ENCODE results near the gene CERT1. TPM values are rescaled to one million over a fixed set of nuclear protein-coding genes. Genes with fewer than 3 reads are reported as not detected.

The CERT1 gene
- total RNA-seq, 1 donor from 2014 or later = 29.3 TPM

- ATAC-seq (no peak), DNase-seq (no peak)
- intact Hi-C loops (cut with micrococcal nuclease) = no loop called here
Observed at GRCh38 chr5:75364571-75365280, 146.7 kb downstream of the CERT1 start.

GRCh38 chr5:75363726-75364495 is 147.5 kb downstream of the CERT1 start:
- peak; percentile 43 for DNase-seq
- ATAC-seq = peak; percentile 94
- intact Hi-C loops (cut with micrococcal nuclease) = no loop called here

DNA sequence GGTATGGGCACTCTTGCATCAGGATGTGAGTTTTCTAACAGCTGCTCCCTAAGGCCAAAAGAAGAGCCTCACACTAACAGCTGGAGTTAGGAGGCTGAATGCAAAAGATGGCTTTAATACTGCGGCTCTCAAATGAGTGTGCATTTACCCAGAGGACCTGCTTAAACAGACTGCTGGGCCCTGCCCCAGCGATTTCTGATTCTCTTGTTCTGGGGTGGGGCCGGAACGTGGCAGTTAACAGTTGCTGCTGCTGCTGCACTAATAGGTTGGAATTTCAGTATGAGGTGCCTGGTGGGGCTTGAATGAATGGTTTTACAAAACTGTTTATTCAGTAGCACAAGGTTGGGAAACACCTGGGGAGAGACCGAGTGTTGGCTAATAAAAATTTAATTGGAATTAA is 148.3 kb downstream of the CERT1 start:
- DNase-seq = no peak
- no peak for ATAC-seq
- intact Hi-C loops (cut with micrococcal nuclease) = no loop called here

DNA sequence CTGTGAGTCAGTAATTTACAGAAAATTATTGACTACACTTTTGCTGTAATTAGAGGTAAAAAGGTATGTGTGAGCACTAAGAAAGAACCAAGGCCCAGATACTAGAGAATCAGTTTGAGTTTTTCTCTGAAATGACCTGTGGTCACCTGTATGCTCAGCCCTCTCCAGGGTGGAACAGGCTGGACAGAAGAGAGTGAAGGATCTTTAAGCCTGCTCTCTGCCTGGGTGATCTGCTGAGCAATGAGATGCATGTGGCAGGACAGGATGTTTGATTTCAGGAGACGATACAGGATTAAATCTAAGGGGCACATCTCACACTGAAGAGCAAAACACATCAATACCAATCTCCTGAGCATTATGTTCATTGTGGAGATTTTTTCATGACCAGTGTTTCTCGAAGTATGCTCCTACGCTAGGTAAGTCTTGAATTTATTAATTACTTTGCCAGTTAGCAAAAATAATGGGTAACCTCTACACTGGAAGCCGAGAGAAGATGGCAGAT is 148.9 kb downstream of the CERT1 start:
- no peak for DNase-seq
- ATAC-seq = no peak
- intact Hi-C loops (cut with micrococcal nuclease) = no loop called here

DNA sequence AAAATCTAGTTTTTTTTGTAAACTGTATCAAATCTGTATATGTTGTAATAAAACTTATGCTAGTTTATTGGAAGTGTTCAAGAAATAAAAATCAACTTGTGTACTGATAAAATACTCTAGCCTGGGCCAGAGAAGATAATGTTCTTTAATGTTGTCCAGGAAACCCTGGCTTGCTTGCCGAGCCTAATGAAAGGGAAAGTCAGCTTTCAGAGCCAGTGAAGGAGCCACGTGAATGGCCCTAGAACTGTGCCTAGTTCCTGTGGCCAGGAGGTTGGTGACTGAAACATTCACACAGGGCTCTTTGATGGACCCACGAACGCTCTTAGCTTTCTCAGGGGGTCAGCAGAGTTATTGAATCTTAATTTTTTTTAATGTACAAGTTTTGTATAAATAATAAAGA is 150.1 kb downstream of the CERT1 start:
- no peak for DNase-seq
- ATAC-seq = no peak
- intact Hi-C loops (cut with micrococcal nuclease) = no loop called here

DNA sequence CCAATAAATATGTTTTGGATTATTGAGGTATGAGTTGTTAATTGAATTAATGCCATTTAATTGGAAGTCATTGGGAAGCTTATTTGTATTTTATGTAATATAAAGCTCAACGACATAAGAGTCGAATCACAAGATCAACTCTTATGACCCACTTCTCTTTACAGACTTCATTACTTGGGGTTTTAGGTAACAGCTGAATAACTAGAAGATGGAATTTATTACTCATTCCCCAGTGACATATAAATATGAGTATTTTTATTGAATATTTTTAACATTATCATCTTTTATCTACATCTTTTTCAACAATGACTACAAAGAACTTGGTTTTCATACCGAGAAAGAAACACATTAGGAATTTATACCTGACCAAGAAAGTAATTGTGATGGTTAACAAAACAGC is 153.3 kb downstream of the CERT1 start:
- DNase-seq (no peak), ATAC-seq (no peak)
- intact Hi-C loops (cut with micrococcal nuclease) = no loop called here

DNA sequence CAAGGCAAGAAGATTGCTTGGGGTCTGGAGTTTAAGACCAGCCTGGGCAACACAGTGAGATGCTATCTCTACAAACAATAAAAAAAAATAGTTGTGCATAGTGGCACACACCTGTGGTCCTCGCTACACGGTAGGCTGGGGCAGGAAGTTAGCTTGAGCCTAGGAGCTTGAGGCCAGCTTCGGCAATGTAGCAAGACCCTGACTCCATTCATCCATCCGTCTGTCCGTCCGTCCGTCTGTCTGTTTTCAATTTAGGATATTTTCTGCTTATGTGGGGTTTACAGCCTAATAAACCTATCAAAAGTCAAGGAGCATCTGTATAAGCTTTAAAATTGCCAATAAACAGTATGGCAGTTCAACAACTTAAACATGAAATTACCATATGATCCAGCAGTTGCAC is 154.7 kb downstream of the CERT1 start:
- ATAC-seq = no peak

DNA sequence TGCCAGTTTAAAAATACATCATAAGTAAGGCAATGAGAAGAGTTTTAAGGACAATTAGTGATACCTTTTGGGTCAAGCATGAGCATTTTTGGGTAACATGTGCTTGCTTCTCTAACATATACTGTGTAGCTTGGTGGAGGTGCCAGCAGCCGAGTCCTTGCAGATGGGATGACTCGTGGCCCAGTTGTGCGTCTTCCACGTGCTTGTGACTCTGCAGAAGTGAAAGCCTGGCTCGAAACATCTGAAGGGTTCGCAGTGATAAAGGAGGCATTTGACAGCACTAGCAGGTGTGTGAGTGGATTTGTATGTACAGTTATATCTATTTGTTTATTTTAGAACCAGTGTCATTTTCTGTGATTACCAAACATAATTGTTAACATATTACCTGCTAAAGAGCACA is 156.2 kb downstream of the CERT1 start:
- ATAC-seq (no peak), DNase-seq (no peak)
- intact Hi-C loops (cut with micrococcal nuclease) = no loop called here

More for the DNA sequence above, 154.7 kb downstream of the CERT1 start:
- DNase-seq = no peak
- intact Hi-C loops (cut with micrococcal nuclease) = no loop called here

GRCh38 chr5:75351139-75351926 is 160.1 kb downstream of the CERT1 start:
- ATAC-seq = no peak
- intact Hi-C loops (cut with micrococcal nuclease) = no loop called here
- no peak for DNase-seq

- DNase-seq (no peak), ATAC-seq (no peak)
- intact Hi-C loops (cut with micrococcal nuclease) = no loop called here
Observed at GRCh38 chr5:75349663-75350062, 161.8 kb downstream of the CERT1 start.

DNA sequence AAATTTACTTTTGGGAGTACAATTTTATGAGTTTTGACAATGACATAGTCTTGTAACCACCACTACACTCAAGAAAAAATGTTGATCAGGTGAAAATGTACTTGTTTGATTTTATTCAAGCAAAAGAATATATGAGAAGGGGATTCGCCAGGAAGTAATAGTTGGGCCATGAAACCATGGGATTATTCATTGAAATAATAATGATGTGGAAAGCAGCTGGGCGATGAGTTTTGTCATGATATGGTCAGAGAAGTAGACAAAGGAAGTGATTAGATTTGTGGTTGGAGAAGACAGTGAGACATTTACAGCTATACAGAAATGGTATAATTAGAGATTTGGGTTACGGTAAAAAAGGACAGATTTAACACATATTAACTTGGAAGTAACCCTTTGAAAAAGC is 163.2 kb downstream of the CERT1 start:
- ATAC-seq (no peak), DNase-seq (no peak)
- intact Hi-C loops (cut with micrococcal nuclease) = no loop called here

DNA sequence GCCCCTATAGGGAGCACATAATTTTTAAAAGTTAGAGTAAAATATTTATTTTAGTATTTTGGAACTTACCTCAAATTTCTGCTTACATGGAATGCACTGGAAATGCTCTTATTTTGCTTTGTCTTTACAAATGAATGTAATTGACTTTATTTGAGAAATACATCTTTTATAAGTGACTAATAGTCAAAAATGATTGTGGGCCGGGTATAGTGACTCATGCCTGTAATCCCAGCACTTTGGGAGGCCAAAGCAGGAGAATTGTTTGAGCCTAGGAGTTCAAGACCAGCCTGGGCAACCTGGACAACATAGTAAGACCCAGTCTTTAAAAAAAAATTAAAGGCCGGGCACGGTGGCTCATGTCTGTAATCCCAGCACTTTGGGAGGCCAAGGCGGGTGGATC is 168.6 kb downstream of the CERT1 start:
- intact Hi-C loops (cut with micrococcal nuclease) = no loop called here
- no peak for ATAC-seq
- no peak for DNase-seq

GRCh38 chr5:75341934-75342333 is 169.5 kb downstream of the CERT1 start:
- ATAC-seq (no peak), DNase-seq (no peak)
- intact Hi-C loops (cut with micrococcal nuclease) = no loop called here

- no peak for DNase-seq
- intact Hi-C loops (cut with micrococcal nuclease) = no loop called here
- no peak for ATAC-seq
Observed at GRCh38 chr5:75340714-75341478, 170.5 kb downstream of the CERT1 start.

DNA sequence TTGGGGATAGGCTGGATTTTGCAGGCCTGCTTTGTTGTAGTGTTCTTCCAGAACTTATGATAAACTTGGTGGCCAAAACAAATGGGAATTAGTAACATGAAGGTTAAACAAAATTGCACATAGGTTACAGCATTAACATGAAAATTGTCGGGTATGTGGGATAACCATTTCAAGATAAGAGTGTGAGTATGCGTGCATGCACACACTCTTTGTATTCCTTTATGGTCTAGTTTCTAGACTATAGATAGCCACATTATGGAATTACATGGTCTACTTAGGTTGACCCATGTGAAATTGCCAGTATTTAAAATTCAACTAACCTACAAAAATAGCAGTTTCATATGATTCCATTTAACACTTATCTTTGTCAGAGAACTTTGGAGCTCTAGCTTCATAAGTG is 173.0 kb downstream of the CERT1 start:
- DNase-seq (no peak), ATAC-seq (no peak)
- intact Hi-C loops (cut with micrococcal nuclease) = no loop called here

DNA sequence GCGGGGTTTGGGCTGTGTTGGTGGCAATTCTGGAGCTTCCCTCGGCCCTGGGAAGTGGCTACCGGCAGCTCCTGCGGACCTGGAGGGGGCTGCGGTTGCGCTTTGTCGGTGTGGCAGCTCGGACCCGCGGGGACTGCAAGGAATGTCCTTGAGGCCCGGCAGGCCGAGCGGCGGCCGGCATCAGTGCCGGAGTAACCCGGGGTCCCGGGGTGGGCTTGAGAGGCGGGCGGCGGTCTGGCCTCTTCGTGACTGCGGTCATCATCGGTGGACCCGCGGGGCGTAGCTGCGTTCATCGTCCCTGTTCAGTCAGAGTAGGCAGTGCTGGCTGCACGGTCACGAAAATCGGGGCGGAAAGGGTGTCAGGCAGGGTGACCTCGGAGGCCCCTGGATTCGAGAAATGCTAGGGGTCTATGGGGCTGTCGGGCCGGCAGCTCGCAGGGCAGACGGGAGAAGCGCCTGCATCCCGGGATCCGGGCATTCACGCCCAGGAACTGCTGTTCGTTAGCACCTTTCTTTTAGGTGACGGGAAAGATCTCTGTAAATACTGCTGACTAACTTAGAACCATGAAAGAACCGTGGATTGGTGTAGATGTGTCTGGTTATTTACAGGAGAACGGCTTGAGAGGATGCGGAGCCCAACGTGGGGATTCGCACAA is 173.9 kb downstream of the CERT1 start:
- intact Hi-C loops (cut with micrococcal nuclease) = no loop called here
- DNase-seq (no peak), ATAC-seq (peak; percentile 20)

GRCh38 chr5:75336615-75337336 is 174.7 kb downstream of the CERT1 start, which contains the start of gene HMGCR:
HMGCR (plus strand) TSS chr5:75337220; CDS start chr5:75342606, 5,386 bp downstream.
- intact Hi-C loops (cut with micrococcal nuclease) = no loop called here
- DNase-seq (peak; percentile 99), ATAC-seq (peak; percentile 99)

Data from left ventricle myocardium superior (tissue), 1 donor.